ENCODE results near the gene NABP1.

The NABP1 gene

GRCh38 chr2:191719261-191719660 lies 41.3 kb downstream of the NABP1 start:
- Histone ChIP-seq H3K4me1 (ENCODE audit: control insufficient read depth in 2 of 2, insufficient read depth in 2 of 2, low read length in 2 of 2) (no peaks in the 10 kb centered on the region), H3K9ac (ENCODE audit: low read depth in 1 of 2, low read length in 2 of 2) (no peak overlapping the region), H3K27me3 (ENCODE audit: control insufficient read depth in 2 of 2, insufficient read depth in 2 of 2, low read length in 2 of 2) (no peaks in the 10 kb centered on the region), H3K36me3 (ENCODE audit: control insufficient read depth in 2 of 2, insufficient read depth in 2 of 2, low read length in 2 of 2) (no peaks in the 10 kb centered on the region), H3K27ac (ENCODE audit: low read depth in 2 of 2, low read length in 2 of 2) (no peak overlapping the region), H3K9me3 (ENCODE audit: control insufficient read depth in 2 of 2, low read length in 2 of 2) (no peaks in the 10 kb centered on the region), H3K4me3 (ENCODE audit: low read length in 2 of 2) (no peak overlapping the region)

- Histone ChIP-seq H3K9me3 (ENCODE audit: control insufficient read depth in 2 of 2, low read length in 2 of 2) (no peaks in the 10 kb centered on the region), H3K36me3 (ENCODE audit: control insufficient read depth in 2 of 2, insufficient read depth in 2 of 2, low read length in 2 of 2) (no peaks in the 10 kb centered on the region), H3K27me3 (ENCODE audit: control insufficient read depth in 2 of 2, insufficient read depth in 2 of 2, low read length in 2 of 2) (no peaks in the 10 kb centered on the region), H3K27ac (ENCODE audit: low read depth in 2 of 2, low read length in 2 of 2) (no peak overlapping the region), H3K4me1 (ENCODE audit: control insufficient read depth in 2 of 2, insufficient read depth in 2 of 2, low read length in 2 of 2) (no peaks in the 10 kb centered on the region), H3K9ac (ENCODE audit: low read depth in 1 of 2, low read length in 2 of 2) (no peak overlapping the region), H3K4me3 (ENCODE audit: low read length in 2 of 2) (no peak overlapping the region)
Observed at GRCh38 chr2:191719938-191720337, 42.0 kb downstream of the NABP1 start.

GRCh38 chr2:191721331-191721730 lies 43.4 kb downstream of the NABP1 start:
- Histone ChIP-seq H3K4me3 (ENCODE audit: low read length in 2 of 2) (no peak overlapping the region), H3K9ac (ENCODE audit: low read depth in 1 of 2, low read length in 2 of 2) (no peak overlapping the region), H3K27ac (ENCODE audit: low read depth in 2 of 2, low read length in 2 of 2) (no peak overlapping the region), H3K9me3 (ENCODE audit: control insufficient read depth in 2 of 2, low read length in 2 of 2) (no peaks in the 10 kb centered on the region), H3K36me3 (ENCODE audit: control insufficient read depth in 2 of 2, insufficient read depth in 2 of 2, low read length in 2 of 2) (no peaks in the 10 kb centered on the region), H3K27me3 (ENCODE audit: control insufficient read depth in 2 of 2, insufficient read depth in 2 of 2, low read length in 2 of 2) (no peaks in the 10 kb centered on the region), H3K4me1 (ENCODE audit: control insufficient read depth in 2 of 2, insufficient read depth in 2 of 2, low read length in 2 of 2) (no peaks in the 10 kb centered on the region)

- H3K9me3 ChIP-seq (ENCODE audit: control insufficient read depth in 2 of 2, low read length in 2 of 2): no peaks in the 10 kb centered on the region
- H3K9ac ChIP-seq (ENCODE audit: low read depth in 1 of 2, low read length in 2 of 2): no peak overlapping the region
- H3K27me3 ChIP-seq (ENCODE audit: control insufficient read depth in 2 of 2, insufficient read depth in 2 of 2, low read length in 2 of 2): no peaks in the 10 kb centered on the region
- peaks cover 0 to under 1% of the 10 kb centered on the region in 2 donors for H3K4me1 ChIP-seq (ENCODE audit: control insufficient read depth in 2 of 2, insufficient read depth in 2 of 2, low read length in 2 of 2)
- no peaks in the 10 kb centered on the region for H3K36me3 ChIP-seq (ENCODE audit: control insufficient read depth in 2 of 2, insufficient read depth in 2 of 2, low read length in 2 of 2)
- H3K4me3 ChIP-seq (ENCODE audit: low read length in 2 of 2): no peak overlapping the region
- H3K27ac ChIP-seq (ENCODE audit: low read depth in 2 of 2, low read length in 2 of 2): no peak overlapping the region
Observed at GRCh38 chr2:191724015-191724414, 46.1 kb downstream of the NABP1 start.

- Histone ChIP-seq H3K27me3 (ENCODE audit: control insufficient read depth in 2 of 2, insufficient read depth in 2 of 2, low read length in 2 of 2) (no peaks in the 10 kb centered on the region), H3K27ac (ENCODE audit: low read depth in 2 of 2, low read length in 2 of 2) (no peak overlapping the region), H3K9ac (ENCODE audit: low read depth in 1 of 2, low read length in 2 of 2) (no peak overlapping the region), H3K4me3 (ENCODE audit: low read length in 2 of 2) (no peak overlapping the region), H3K4me1 (ENCODE audit: control insufficient read depth in 2 of 2, insufficient read depth in 2 of 2, low read length in 2 of 2) (peaks cover 0 to 6% of the 10 kb centered on the region in 2 donors), H3K9me3 (ENCODE audit: control insufficient read depth in 2 of 2, low read length in 2 of 2) (no peaks in the 10 kb centered on the region), H3K36me3 (ENCODE audit: control insufficient read depth in 2 of 2, insufficient read depth in 2 of 2, low read length in 2 of 2) (no peaks in the 10 kb centered on the region)
Observed at GRCh38 chr2:191728750-191729624, 51.1 kb downstream of the NABP1 start.

GRCh38 chr2:191730263-191730662 lies 52.3 kb downstream of the NABP1 start:
- Histone ChIP-seq H3K27me3 (ENCODE audit: control insufficient read depth in 2 of 2, insufficient read depth in 2 of 2, low read length in 2 of 2) (no peaks in the 10 kb centered on the region), H3K36me3 (ENCODE audit: control insufficient read depth in 2 of 2, insufficient read depth in 2 of 2, low read length in 2 of 2) (no peaks in the 10 kb centered on the region), H3K4me3 (ENCODE audit: low read length in 2 of 2) (no peak overlapping the region), H3K27ac (ENCODE audit: low read depth in 2 of 2, low read length in 2 of 2) (no peak overlapping the region), H3K9ac (ENCODE audit: low read depth in 1 of 2, low read length in 2 of 2) (no peak overlapping the region), H3K4me1 (ENCODE audit: control insufficient read depth in 2 of 2, insufficient read depth in 2 of 2, low read length in 2 of 2) (peaks cover 0 to 6% of the 10 kb centered on the region in 2 donors), H3K9me3 (ENCODE audit: control insufficient read depth in 2 of 2, low read length in 2 of 2) (no peaks in the 10 kb centered on the region)
